Fibroblast of the conjunctiva (primary cell): ENCODE results near the gene GET3.
"Not testable (repeated sequence)": the region's sequence is repeated elsewhere in the genome, so short reads cannot be mapped to it uniquely, and the experiment has no call there.

Source experiments
- DNase-seq: peaks from one replicate; pipeline ENCODE4 v3.0.0-alpha.2; 2010; ENCODE audit warnings: low read depth

The GET3 gene

GRCh38 chr19:12715929-12716328, 21.4 kb upstream of the GET3 start:
- no peak for DNase-seq

DNA sequence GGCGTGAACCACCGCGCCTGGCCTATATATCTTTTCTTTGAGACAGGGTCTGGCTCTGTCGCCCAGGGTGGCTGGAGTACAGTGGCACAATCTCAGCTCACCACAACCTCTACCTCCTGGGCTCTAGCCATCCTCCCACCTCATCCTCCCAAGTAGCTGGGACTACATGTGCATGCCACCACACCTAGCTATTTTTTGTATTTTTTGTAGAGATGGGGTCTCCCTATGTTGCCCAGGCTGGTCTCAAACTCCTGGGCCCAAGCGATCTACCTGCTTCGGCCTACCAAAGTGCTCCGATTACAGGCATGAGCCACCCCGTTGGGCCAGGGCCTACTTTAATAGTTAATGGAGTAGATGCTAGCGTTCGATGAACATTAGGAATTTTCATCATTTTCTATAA, 17.0 kb upstream of the GET3 start:
- no peak for DNase-seq

DNA sequence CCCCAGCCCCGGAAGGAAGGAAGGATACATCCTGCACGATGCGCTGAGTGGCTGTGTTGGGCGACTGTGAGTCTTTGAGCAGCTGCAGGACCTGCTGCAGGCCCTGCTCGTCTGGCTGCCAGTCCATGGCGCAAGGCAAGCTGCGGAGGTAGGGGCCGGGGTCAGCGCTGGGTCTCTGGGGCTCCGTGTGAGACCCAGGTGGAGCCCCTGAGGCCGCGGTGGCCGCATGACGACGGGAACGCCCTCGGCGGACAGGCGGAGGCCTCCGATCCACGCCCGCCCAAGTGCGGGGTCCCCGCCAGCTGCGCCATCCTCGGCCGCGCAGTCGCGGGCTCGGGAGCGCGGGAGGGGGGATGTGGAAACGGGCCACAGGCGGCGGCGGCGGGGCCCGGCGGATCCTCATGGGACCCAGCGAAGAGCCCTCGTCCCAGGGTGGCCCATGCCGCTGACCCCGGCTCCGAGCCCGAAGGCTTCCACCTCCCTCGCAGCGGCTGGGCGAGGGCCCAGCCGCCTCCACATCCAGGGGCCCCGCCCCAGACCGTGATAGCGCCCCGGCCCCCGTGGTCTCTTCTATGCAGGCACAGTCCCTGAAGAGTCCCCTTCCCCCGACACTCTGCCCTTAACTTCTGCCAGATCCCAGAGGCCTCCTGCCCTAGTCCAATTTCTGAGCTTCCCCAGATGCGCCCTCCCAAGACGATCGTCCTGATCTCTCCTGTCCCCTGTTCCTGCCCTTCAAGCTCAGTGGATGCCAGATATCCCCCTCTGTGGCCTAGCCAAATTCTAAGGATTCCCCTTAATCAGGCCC, 16.2 kb upstream of the GET3 start:
- no peak for DNase-seq

DNA sequence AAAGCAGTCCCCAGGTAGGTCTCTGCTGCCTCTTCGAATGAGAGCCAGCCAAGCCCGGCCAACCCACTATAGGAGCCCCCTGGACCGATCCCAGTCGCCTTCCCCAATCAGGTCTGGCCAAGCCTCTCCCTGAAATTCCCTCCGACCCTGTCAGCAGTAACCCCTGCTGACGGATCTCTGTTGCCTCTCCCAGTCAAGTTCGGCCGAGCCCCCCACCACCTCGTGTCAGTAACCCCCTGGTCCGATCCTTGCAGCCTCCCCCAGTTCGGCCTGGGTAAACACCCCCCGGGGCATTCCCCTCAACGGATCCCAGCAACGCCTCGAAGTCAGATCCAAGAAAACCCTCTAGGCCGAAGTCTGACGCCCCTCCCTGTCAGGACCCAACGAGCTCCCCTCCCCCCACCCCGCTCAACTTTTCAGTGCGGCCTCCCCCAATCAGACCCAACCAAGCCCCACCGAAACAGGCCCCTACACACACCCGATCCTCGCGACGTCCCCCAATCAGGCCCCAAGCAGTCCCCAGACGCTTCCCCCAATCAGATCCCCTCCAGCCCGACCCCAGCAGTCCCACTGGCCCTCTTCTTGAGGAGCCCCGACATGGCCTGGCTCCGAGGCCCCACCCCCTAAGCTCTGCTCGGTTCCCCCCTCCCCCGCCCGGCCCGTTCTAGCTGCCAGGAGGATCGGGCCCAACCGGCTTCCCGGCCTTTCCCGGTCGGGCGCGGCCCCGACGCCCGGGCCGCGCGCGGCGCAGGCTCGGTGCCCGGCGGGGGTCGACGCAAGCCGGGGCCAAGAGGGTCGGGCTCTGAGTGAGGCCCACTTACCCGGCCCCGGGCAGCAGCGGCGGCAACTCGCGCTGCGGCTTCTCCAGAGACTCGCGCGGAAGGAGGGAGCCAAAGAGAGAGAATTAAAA, 15.4 kb upstream of the GET3 start:
- DNase-seq, result peak; percentile 74

DNA sequence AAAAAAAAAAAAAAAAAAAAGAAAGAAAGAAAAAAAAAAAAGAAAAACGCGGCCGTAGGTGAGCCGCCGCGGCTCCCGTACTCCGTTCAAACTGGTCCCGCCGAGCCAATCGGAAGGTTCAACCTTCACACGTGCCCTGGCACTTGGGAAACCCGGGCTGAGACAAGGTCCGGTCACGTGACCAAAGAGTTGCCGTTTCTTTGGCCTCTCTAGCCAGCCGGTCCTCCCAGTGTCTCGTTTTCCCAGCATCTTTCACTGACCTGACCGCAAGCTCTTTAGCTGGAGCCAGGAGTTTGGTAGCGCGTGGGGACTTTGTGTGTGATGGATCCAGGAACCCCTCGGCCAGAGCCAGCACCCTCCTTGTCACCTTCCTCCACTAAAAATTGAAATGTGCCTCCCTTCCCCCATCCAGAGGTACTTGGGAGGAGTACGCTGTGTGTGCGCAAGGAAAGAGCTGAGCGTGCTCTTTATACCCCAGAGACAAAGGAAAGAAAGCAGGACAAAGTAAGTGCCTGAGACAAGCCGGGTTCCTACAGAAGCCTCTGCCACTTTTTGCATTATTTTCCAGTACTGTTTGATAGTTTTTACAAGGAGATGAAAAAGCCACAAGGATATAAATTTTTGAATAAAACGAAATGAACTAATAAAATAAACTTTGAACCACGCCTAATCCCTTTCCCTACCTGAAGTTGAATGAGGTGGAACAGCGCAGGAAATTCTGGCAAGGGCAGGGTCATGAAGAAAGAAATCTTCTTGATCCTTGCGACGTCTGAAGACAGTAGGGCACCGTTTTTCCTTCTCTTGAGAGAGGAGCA, 14.5 kb upstream of the GET3 start:
- peak; percentile 98 for DNase-seq

DNA sequence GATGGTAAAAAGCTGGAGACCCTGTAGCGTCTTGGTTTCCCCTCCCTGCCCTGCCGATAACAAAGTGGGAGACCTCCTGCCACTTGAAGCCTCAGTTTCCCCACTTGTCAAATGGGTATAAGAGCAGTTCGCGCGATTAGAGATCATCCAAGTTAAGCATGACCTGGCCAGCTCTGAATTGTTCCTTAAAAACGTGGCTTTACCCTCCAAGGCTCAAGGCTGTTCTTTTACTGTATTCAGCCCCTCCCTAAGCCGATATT, 14.0 kb upstream of the GET3 start:
- no peak for DNase-seq

- peak; percentile 37 for DNase-seq
These were observed 13.5 kb upstream of the GET3 start, which contains the start of gene TNPO2 for GRCh38 chr19:12723641-12724426. Gene TNPO2, minus strand, starts transcription at chr19:12723932. Its CDS starts 2,955 bp downstream, at chr19:12720977.

DNA sequence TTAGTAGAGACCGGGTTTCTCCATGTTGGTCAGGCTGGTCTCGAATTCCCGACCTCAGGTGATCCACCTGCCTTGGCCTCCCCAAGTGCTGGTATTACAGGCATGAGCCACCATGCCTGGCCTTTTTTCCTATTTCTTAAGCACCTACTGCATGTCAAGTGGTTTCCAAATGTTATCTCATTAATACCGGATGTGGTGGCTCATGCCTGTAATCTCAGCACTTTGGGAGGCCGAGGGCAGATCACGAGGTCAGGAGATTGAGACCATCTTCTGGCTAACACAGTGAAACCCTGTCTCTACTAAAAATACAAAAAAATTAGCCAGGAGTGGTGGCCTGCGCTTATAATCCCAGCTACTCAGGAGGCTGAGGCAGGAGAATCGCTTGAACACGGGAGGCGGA, 11.7 kb upstream of the GET3 start:
- DNase-seq, result not testable (repeated sequence)

- DNase-seq, result no peak
These were observed 10.3 kb upstream of the GET3 start for GRCh38 chr19:12726988-12727316.

- no peak for DNase-seq
These were observed 9.4 kb upstream of the GET3 start for GRCh38 chr19:12727745-12728433.

GRCh38 chr19:12730064-12730463, 7.2 kb upstream of the GET3 start:
- no peak for DNase-seq

- DNase-seq, result no peak
These were observed 6.0 kb upstream of the GET3 start for GRCh38 chr19:12731337-12731736.

GRCh38 chr19:12733369-12734214, 3.7 kb upstream of the GET3 start:
- DNase-seq, result no peak

DNA sequence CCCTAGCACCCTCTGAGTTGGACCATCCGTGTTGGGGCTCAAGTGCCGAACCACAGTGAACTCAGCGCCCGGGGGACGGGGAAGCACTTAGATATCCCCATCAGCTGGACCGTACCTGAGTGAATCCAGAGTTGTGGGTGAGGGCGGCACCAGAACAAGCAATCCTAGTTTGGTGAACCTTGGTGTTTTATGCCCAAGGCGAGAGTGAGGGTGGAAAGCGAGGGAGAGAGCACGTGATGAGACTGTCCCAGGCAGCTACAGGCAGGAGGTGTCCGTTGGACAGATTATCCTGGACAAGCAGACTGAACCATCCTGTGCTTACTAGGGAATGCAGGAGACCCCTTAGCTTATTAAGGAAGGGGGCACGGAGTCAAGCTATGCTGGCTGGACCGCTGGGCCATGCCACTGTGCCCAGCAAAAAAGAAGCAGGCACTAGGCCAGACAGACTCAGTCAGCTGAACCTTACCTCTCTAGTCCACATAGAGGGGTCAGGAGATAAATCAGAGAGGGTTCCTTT, 596 bp downstream of the GET3 start:
- no peak for DNase-seq

- DNase-seq, result no peak
These were observed 8.0 kb downstream of the GET3 start for GRCh38 chr19:12745166-12745897.

DNA sequence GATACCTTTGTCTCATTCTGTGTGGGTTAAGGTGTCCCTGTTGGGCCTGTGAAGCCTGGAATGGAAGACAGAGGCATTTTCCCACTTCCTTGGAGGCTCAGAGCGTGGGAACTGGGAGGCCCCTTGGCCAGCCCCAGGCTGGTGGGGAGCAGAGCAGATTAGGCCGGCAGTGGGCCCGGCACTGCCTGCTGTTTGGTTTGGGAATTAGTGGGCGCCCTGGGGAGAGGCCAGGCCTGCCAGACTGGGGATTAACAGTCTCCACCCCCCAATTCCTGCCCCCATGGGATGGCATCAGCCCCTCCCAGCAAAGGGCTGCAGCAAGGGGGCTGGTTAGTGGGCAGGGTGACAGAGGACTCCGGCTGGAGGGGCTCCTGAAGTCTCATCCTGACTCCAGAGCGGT, 11.2 kb downstream of the GET3 start:
- no peak for DNase-seq

DNA sequence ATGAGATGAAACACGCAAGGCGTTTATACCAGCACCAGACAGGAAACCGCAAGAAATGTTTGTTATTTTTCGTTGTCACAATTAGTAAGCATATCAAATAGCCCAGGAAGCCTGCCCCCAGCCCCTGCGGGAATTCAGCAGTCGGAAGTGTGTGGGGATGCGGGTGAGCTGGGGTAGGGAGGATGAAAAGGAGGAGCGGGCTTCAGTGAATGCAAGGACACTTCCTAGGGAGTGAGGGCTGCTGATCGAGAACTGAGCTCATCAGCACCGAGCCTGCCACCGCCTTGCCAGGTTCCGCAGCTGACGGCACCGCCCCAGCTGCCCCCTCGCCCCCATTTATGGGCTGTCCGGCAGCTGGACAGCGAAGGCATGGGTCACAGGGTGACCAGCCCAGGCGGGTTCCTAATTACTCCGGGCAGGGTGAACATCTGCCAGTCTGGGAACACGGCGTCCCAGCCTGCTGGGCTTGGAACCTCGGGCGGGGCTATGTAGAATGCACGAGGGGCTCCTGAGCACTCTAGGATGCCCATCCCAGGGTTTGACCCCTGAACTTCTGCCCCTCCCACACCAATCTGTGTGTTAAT, 12.7 kb downstream of the GET3 start:
- DNase-seq, result no peak

DNA sequence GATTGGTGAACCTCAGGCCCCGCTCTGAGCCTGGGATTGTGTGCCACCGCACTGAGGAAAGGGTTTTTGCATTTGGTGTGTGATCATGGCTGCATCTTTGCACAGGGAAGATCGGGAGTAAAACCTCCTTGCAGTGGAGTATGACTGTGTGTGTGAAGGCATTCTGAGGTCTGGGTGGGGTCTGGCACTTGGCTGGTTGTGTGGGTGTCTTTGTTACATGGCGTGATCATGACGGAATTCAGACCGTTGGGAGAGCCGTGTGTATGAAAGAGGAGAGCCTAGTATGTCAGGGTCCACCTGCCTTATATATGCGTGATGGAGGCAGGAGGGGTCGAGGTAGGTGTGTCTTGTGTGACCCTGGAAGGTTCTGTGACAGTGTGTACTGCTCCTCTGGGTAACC, 13.6 kb downstream of the GET3 start:
- DNase-seq, result no peak

GRCh38 chr19:12751635-12752034, 14.3 kb downstream of the GET3 start, which contains the start of gene BEST2:
Gene BEST2, plus strand, starts transcription at chr19:12751791. Its CDS starts 802 bp downstream, at chr19:12752593.
- no peak for DNase-seq
